Right lobe of liver (tissue), 4 donors: Measurements from ENCODE around the gene TPM2.

ENCODE experiments used
- POLR2A ChIP-seq: fragments of 450-650 bp; IDR thresholded peaks from one replicate; pipeline ENCODE4 v1.6.1; 2017; ENCODE audit warnings: antibody characterized with exemption, mild to moderate bottlenecking
- TF ChIP-seq, protein P1 (sequence below), 4 donors: fragments of 200-600 bp in 3 of 4; fragments of 450-650 bp in 1 of 4; IDR thresholded peaks; one replicate each; pipeline versions ENCODE4 v1.5.1 to v1.8.0; 2016 to 2022; ENCODE audit warnings: antibody characterized with exemption in 4 of 4, mild to moderate bottlenecking in 2 of 4
- donor health status: DM: no; HTN: no; CAD: no.
- donor health status: DM: no; HTN: no; CAD: no.
- donor health status: DM: no; HTN: yes; CAD: no.

DNA sequence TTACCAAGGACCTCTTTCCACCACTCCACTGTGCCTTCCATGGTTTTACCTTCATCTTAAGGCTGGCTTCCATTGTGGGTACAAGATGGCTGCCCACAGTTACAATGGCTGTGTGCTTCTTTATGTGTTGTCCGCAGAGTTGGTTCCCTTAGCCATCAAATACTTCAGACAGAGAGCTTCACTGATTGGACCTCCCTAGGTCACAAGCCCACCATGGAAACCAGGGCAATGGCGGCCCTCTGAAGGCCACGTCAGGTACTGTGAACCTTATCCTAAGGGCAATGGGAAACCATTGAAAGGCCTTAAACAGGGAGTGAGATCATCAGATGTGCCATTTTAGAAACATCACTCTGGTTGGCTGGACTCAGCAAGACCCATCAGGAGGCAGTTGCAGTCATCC is 21.8 kb downstream of the TPM2 start:
- TF ChIP-seq, protein P1, sequence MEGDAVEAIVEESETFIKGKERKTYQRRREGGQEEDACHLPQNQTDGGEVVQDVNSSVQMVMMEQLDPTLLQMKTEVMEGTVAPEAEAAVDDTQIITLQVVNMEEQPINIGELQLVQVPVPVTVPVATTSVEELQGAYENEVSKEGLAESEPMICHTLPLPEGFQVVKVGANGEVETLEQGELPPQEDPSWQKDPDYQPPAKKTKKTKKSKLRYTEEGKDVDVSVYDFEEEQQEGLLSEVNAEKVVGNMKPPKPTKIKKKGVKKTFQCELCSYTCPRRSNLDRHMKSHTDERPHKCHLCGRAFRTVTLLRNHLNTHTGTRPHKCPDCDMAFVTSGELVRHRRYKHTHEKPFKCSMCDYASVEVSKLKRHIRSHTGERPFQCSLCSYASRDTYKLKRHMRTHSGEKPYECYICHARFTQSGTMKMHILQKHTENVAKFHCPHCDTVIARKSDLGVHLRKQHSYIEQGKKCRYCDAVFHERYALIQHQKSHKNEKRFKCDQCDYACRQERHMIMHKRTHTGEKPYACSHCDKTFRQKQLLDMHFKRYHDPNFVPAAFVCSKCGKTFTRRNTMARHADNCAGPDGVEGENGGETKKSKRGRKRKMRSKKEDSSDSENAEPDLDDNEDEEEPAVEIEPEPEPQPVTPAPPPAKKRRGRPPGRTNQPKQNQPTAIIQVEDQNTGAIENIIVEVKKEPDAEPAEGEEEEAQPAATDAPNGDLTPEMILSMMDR (IDR thresholded peaks at IDR 0.05), result no peak
- TF ChIP-seq POLR2A, result no peak
